ENCODE results near the gene FBH1.

FBH1 gene

GRCh38 chr10:5938291-5938690 lies 48.2 kb downstream of the FBH1 start:
- in situ Hi-C loops (cut with HindIII; ENCODE audit: low pct_ligation_motif_present, low sequenced_read_pairs): no loop called here
- TF ChIP-seq CTCF (IDR thresholded peaks at IDR 0.05; ENCODE audit: low read depth, low read length, missing control alignments): no peak
- no peaks in the 10 kb centered on the region for H3K27me3 ChIP-seq (replicated peaks)
- DNase-seq: no peak
- H3K27ac ChIP-seq: no peak overlapping the region
- peaks cover 25% of the 10 kb centered on the region for H3K36me3 ChIP-seq (replicated peaks)
- no peak overlapping the region for H3K4me3 ChIP-seq (ENCODE audit: low read depth, low read length)

- no peak overlapping the region for H3K27ac ChIP-seq
- DNase-seq: no peak
- TF ChIP-seq CTCF (IDR thresholded peaks at IDR 0.05; ENCODE audit: low read depth, low read length, missing control alignments): no peak
- peaks cover 20% of the 10 kb centered on the region for H3K36me3 ChIP-seq (replicated peaks)
- no peaks in the 10 kb centered on the region for H3K27me3 ChIP-seq (replicated peaks)
- in situ Hi-C loops (cut with HindIII; ENCODE audit: low pct_ligation_motif_present, low sequenced_read_pairs): no loop called here
- H3K4me3 ChIP-seq (ENCODE audit: low read depth, low read length): no peak overlapping the region
Measured at GRCh38 chr10:5940807-5941218, 50.8 kb downstream of the FBH1 start.

GRCh38 chr10:5941579-5941978 lies 51.5 kb downstream of the FBH1 start:
- in situ Hi-C loops (cut with HindIII; ENCODE audit: low pct_ligation_motif_present, low sequenced_read_pairs): no loop called here
- Histone ChIP-seq H3K27me3 (replicated peaks) (no peaks in the 10 kb centered on the region), H3K27ac (no peak overlapping the region), H3K4me3 (ENCODE audit: low read depth, low read length) (no peak overlapping the region), H3K36me3 (replicated peaks) (peaks cover 16% of the 10 kb centered on the region)
- DNase-seq: no peak
- no peak for TF ChIP-seq CTCF (IDR thresholded peaks at IDR 0.05; ENCODE audit: low read depth, low read length, missing control alignments)

GRCh38 chr10:5942001-5942400 lies 52.0 kb downstream of the FBH1 start:
- no peak for DNase-seq
- no peak overlapping the region for H3K27ac ChIP-seq
- in situ Hi-C loops (cut with HindIII; ENCODE audit: low pct_ligation_motif_present, low sequenced_read_pairs): no loop called here
- peaks cover 12% of the 10 kb centered on the region for H3K36me3 ChIP-seq (replicated peaks)
- H3K4me3 ChIP-seq (ENCODE audit: low read depth, low read length): no peak overlapping the region
- no peak for TF ChIP-seq CTCF (IDR thresholded peaks at IDR 0.05; ENCODE audit: low read depth, low read length, missing control alignments)
- H3K27me3 ChIP-seq (replicated peaks): no peaks in the 10 kb centered on the region

GRCh38 chr10:5942474-5942873 lies 52.4 kb downstream of the FBH1 start:
- no peaks in the 10 kb centered on the region for H3K27me3 ChIP-seq (replicated peaks)
- H3K4me3 ChIP-seq (ENCODE audit: low read depth, low read length): no peak overlapping the region
- no peak for DNase-seq
- in situ Hi-C loops (cut with HindIII; ENCODE audit: low pct_ligation_motif_present, low sequenced_read_pairs): no loop called here
- no peak overlapping the region for H3K27ac ChIP-seq
- TF ChIP-seq CTCF (IDR thresholded peaks at IDR 0.05; ENCODE audit: low read depth, low read length, missing control alignments): no peak
- peaks cover 9% of the 10 kb centered on the region for H3K36me3 ChIP-seq (replicated peaks)

- TF ChIP-seq CTCF (IDR thresholded peaks at IDR 0.05; ENCODE audit: low read depth, low read length, missing control alignments): no peak
- Histone ChIP-seq H3K27ac (peak overlapping the region; percentile 84), H3K27me3 (replicated peaks) (no peaks in the 10 kb centered on the region), H3K36me3 (replicated peaks) (peaks cover under 1% of the 10 kb centered on the region), H3K4me3 (ENCODE audit: low read depth, low read length) (no peak overlapping the region)
- DNase-seq: no peak
- in situ Hi-C loops (cut with HindIII; ENCODE audit: low pct_ligation_motif_present, low sequenced_read_pairs): no loop called here
Measured at GRCh38 chr10:5943536-5943935, 53.5 kb downstream of the FBH1 start.

Measured in brain microvascular endothelial cell (primary cell).